H9 (cell line): Measurements from ENCODE around the gene DTNB. TPM values are rescaled to one million over a fixed set of nuclear protein-coding genes. Genes with fewer than 3 reads are reported as not detected.

Source experiments
- DNase-seq: peaks from one replicate; pipeline ENCODE4 v3.0.0-alpha.2; 2017
- H2AFZ ChIP-seq: one replicate; pipeline ENCODE4 v1.6.1; 2013; ENCODE audit warnings: mild to moderate bottlenecking, low read length, control low read depth, moderate library complexity
- H2AK5ac ChIP-seq: 2 replicates; pipeline ENCODE4 v1.6.1; 2013; ENCODE audit warnings: low read length, control low read depth, mixed read lengths; ENCODE audit not compliant: insufficient read length
- H2BK120ac ChIP-seq: one replicate; pipeline ENCODE4 v1.6.1; 2013; ENCODE audit warnings: low read depth, mild to moderate bottlenecking, low read length, control low read depth, inconsistent platforms; ENCODE audit not compliant: poor library complexity, severe bottlenecking
- H2BK12ac ChIP-seq: 2 replicates; pipeline ENCODE4 v1.6.1; 2013; ENCODE audit warnings: low read length, control low read depth, mixed read lengths, low read depth; ENCODE audit not compliant: insufficient read length
- H2BK15ac ChIP-seq: 2 replicates; pipeline ENCODE4 v1.6.1; 2013; ENCODE audit warnings: low read depth, low read length, control low read depth
- H2BK20ac ChIP-seq: one replicate; pipeline ENCODE4 v1.6.1; 2013; ENCODE audit warnings: low read depth, mild to moderate bottlenecking, low read length, control low read depth, inconsistent platforms; ENCODE audit not compliant: poor library complexity, severe bottlenecking
- H2BK5ac ChIP-seq: 2 replicates; pipeline ENCODE4 v1.6.1; 2013; ENCODE audit warnings: low read length, control low read depth, mixed read lengths; ENCODE audit not compliant: insufficient read length
- H3K14ac ChIP-seq: 2 replicates; pipeline ENCODE4 v1.6.1; 2013; ENCODE audit warnings: low read length, control low read depth; ENCODE audit not compliant: insufficient read depth
- H3K18ac ChIP-seq: 2 replicates; pipeline ENCODE4 v1.6.1; 2013; ENCODE audit warnings: low read depth, mild to moderate bottlenecking, mixed read lengths, low read length, control low read depth; ENCODE audit not compliant: insufficient read length
- H3K23ac ChIP-seq: 2 replicates; pipeline ENCODE4 v1.6.1; 2013; ENCODE audit warnings: low read length, control low read depth, mixed read lengths, low read depth; ENCODE audit not compliant: insufficient read length
- H3K23me2 ChIP-seq: 2 replicates; pipeline ENCODE4 v1.6.1; 2013; ENCODE audit warnings: low read depth, mild to moderate bottlenecking, mixed read lengths, low read length, control low read depth; ENCODE audit not compliant: insufficient read length, poor library complexity, severe bottlenecking
- H3K27ac ChIP-seq: 2 replicates; pipeline ENCODE4 v1.5.1; 2013; ENCODE audit warnings: low read length, control low read depth, mixed read lengths, low read depth; ENCODE audit not compliant: insufficient read length
- H3K27me3 ChIP-seq: 2 replicates; pipeline ENCODE4 v1.6.1; 2013; ENCODE audit warnings: low read length, control low read depth, inconsistent platforms; ENCODE audit not compliant: insufficient read depth
- H3K4ac ChIP-seq: 2 replicates; pipeline ENCODE4 v1.6.1; 2013; ENCODE audit warnings: low read depth, mild to moderate bottlenecking, control low read depth, inconsistent platforms, low read length, moderate library complexity
- H3K4me1 ChIP-seq: 2 replicates; pipeline ENCODE4 v1.6.1; 2013; ENCODE audit warnings: low read length, control low read depth, inconsistent platforms; ENCODE audit not compliant: insufficient read depth
- H3K4me2 ChIP-seq: 2 replicates; pipeline ENCODE4 v1.6.1; 2013; ENCODE audit warnings: low read length, control low read depth, mixed read lengths; ENCODE audit not compliant: insufficient read length, insufficient read depth
- H3K56ac ChIP-seq: 2 replicates; pipeline ENCODE4 v1.6.1; 2013; ENCODE audit warnings: low read depth, mild to moderate bottlenecking, mixed read lengths, low read length, control low read depth; ENCODE audit not compliant: insufficient read length
- H3K79me1 ChIP-seq: 2 replicates; pipeline ENCODE4 v1.6.1; 2013; ENCODE audit warnings: low read depth, mild to moderate bottlenecking, moderate library complexity, low read length, control low read depth, inconsistent platforms; ENCODE audit not compliant: insufficient read depth, poor library complexity, severe bottlenecking
- H3K79me2 ChIP-seq: 2 replicates; pipeline ENCODE4 v1.6.1; 2013; ENCODE audit warnings: low read length, control low read depth, inconsistent platforms; ENCODE audit not compliant: insufficient read depth
- H3K9ac ChIP-seq: 2 replicates; pipeline ENCODE4 v1.6.1; 2013; ENCODE audit warnings: low read length, control low read depth, mixed read lengths; ENCODE audit not compliant: insufficient read length; ENCODE audit errors: extremely low read depth
- H3K9me3 ChIP-seq: one replicate; pipeline ENCODE4 v1.6.1; 2013; ENCODE audit warnings: low read depth, low read length, inconsistent platforms; ENCODE audit not compliant: control insufficient read depth
- H3T11ph ChIP-seq: one replicate; pipeline ENCODE4 v1.6.1; 2013; ENCODE audit warnings: mild to moderate bottlenecking, low read length, control low read depth, inconsistent platforms
- H4K20me1 ChIP-seq: one replicate; pipeline ENCODE4 v1.6.1; 2013; ENCODE audit not compliant: control insufficient read depth, insufficient read length, insufficient read depth
- H4K5ac ChIP-seq: 2 replicates; pipeline ENCODE4 v1.6.1; 2013; ENCODE audit warnings: low read depth, mild to moderate bottlenecking, mixed read lengths, low read length, control low read depth; ENCODE audit not compliant: insufficient read length
- H4K8ac ChIP-seq: replicated peaks from 2 replicates; pipeline ENCODE4 v1.6.1; 2013; ENCODE audit warnings: low read length, control low read depth, mixed read lengths, low read depth; ENCODE audit not compliant: insufficient read length
- H4K91ac ChIP-seq: 2 replicates; pipeline ENCODE4 v1.6.1; 2013; ENCODE audit warnings: low read depth, mild to moderate bottlenecking, moderate library complexity, mixed read lengths, low read length, control low read depth; ENCODE audit not compliant: insufficient read length
- H3K27ac Mint-ChIP-seq, 3 experiments: 2 replicates in 2 of 3; 3 replicates in 1 of 3; pipeline ENCODE4 v1.8.0; 2020 to 2021; ENCODE audit warnings: mixed read lengths in 3 of 3, mild to moderate bottlenecking in 1 of 3, moderate library complexity in 1 of 3
- H3K27me3 Mint-ChIP-seq: 2 replicates; pipeline ENCODE4 v1.8.0; 2021; ENCODE audit warnings: low read depth, mild to moderate bottlenecking, moderate library complexity, mixed read lengths
- H3K36me3 Mint-ChIP-seq, 3 experiments: 2 replicates in 2 of 3; 3 replicates in 1 of 3; pipeline ENCODE4 v1.8.0; 2020 to 2021; ENCODE audit warnings: low read depth in 3 of 3, mixed read lengths in 3 of 3; ENCODE audit not compliant: insufficient read depth in 1 of 3
- H3K4me1 Mint-ChIP-seq, 2 experiments: 2 replicates each; pipeline ENCODE4 v1.8.0; 2020; ENCODE audit warnings: mixed read lengths in 2 of 2
- H3K4me3 Mint-ChIP-seq, 2 experiments: 2 replicates in 1 of 2; 3 replicates in 1 of 2; pipeline ENCODE4 v1.8.0; 2020 to 2021; ENCODE audit warnings: mild to moderate bottlenecking in 2 of 2, mixed read lengths in 2 of 2, moderate library complexity in 1 of 2
- H3K9me3 Mint-ChIP-seq, 2 experiments: 2 replicates in 1 of 2; 3 replicates in 1 of 2; pipeline ENCODE4 v1.8.0; 2020; ENCODE audit warnings: mild to moderate bottlenecking in 2 of 2, mixed read lengths in 2 of 2, moderate library complexity in 1 of 2
- CTCF ChIP-seq: fragments of 200-600 bp; sonication (generic); conservative IDR thresholded peaks from 3 replicates; pipeline ENCODE4 v1.8.0; 2021; ENCODE audit warnings: antibody characterized with exemption, mild to moderate bottlenecking
- WGBS: extraction: QIAGEN DNeasy Blood & Tissue Kit; methylation state at CpG from one replicate; pipeline ENCODE4 v1.1.7; 2013; ENCODE audit warnings: missing lambda C conversion rate, low lambda C conversion rate, mixed read lengths; ENCODE audit not compliant: insufficient read length; ENCODE audit errors: extremely low coverage; 5-methylcytosine and 5-hydroxymethylcytosine counted together
- total RNA-seq: library from RNA; stranded (reverse); gene quantifications from 2 replicates; pipeline ENCODE4 v1.2.1, GENCODE V29; 2021

The DTNB gene
- total RNA-seq, 1 experiment from 2014 or later: 26.7 TPM

- Histone ChIP-seq H3K79me2 (no peaks in the 10 kb centered on the region), H3K4me1 (no peaks in the 10 kb centered on the region), H3K4ac (no peak overlapping the region), H4K20me1 (no peaks in the 10 kb centered on the region), H4K5ac (no peak overlapping the region), H2BK12ac (no peak overlapping the region), H2BK20ac (no peak overlapping the region), H2AK5ac (no peak overlapping the region), H3K18ac (no peak overlapping the region), H3K9me3 (no peaks in the 10 kb centered on the region), H3K79me1 (no peaks in the 10 kb centered on the region), H2BK15ac (no peak overlapping the region), H2BK120ac (no peak overlapping the region), H3K23ac (no peak overlapping the region), H3T11ph (no peak overlapping the region), H3K56ac (no peak overlapping the region), H4K8ac (no peak overlapping the region), H3K27ac (no peak overlapping the region), H2AFZ (no peak overlapping the region), H3K9ac (no peak overlapping the region), H3K23me2 (no peaks in the 10 kb centered on the region), H3K14ac (no peak overlapping the region), H3K4me2 (no peak overlapping the region), H4K91ac (no peak overlapping the region), H2BK5ac (no peak overlapping the region), H3K27me3 (no peaks in the 10 kb centered on the region)
- H3K4me3 Mint-ChIP-seq: no peak overlapping the region
- peak overlapping the region; percentile 24 to 74 (median 62); a peak in 3 of 7 replicates for H3K27ac Mint-ChIP-seq
- DNase-seq: no peak
- H3K36me3 Mint-ChIP-seq: peaks cover 0 to 21% (median 0%) of the 10 kb centered on the region in 3 experiments; a peak in 4 of 7 replicates
- no CpG with 5 or more reads among the region's 4 CpGs for WGBS
- peaks cover 15 to 18% of the 10 kb centered on the region in 2 experiments for H3K4me1 Mint-ChIP-seq
- H3K9me3 Mint-ChIP-seq: no peaks in the 10 kb centered on the region
- no peaks in the 10 kb centered on the region for H3K27me3 Mint-ChIP-seq
- TF ChIP-seq CTCF: no peak
Measured at GRCh38 chr2:25446122-25446521, 227.3 kb downstream of the DTNB start.
